ENCODE measurements around the gene PLPP3. TPM values are rescaled to one million over a fixed set of nuclear protein-coding genes. Genes with fewer than 3 reads are reported as not detected.

PLPP3 gene
- total RNA-seq: 158 TPM

GRCh38 chr1:56578963-56579875 is at the start of gene PLPP3:
TSS of gene PLPP3 (minus strand) at chr1:56579563. CDS start at chr1:56579016, 547 bp downstream.

Small RNA genes within 50 kb of the gene (small RNA-seq; reads per million reads assigned to genes)
- not detected for gene AC099789.1 (ENCODE audit: low replicate concordance)

Other genes with a start within 250 kb of the PLPP3 start
- 30.1 TPM for gene PRKAA2, start 65.8 kb upstream of the PLPP3 start, total RNA-seq
- gene FYB2, start 239.8 kb upstream of the PLPP3 start, total RNA-seq: 1.3 TPM

Measured in metanephros (tissue), 2 donors.